Measurements from ENCODE around the gene PIH1D1. TPM values are rescaled to one million over a fixed set of nuclear protein-coding genes. Genes with fewer than 3 reads are reported as not detected.

The PIH1D1 gene
- total and polyA plus RNA-seq, 4 experiments from 2014 or later: 87.2 to 186 (median 151) TPM

GRCh38 chr19:49441210-49441959, 10.2 kb downstream of the PIH1D1 start, which contains the start of gene SLC17A7:
Gene SLC17A7, minus strand, starts transcription at chr19:49441527. Its CDS starts 148 bp downstream, at chr19:49441379.
- Histone ChIP-seq H3K27me3 (ENCODE audit: insufficient read depth, low read length) (peaks cover 55% of the 10 kb centered on the region), H3K4me1 (ENCODE audit: insufficient read depth, low read length) (peaks cover 36% of the 10 kb centered on the region), H3K27ac (ENCODE audit: low read depth, low read length) (no peak within 1 kb of the TSS), H3K9me3 (ENCODE audit: control insufficient read depth in 1 of 2, low read length in 2 of 2) (no peaks in the 10 kb centered on the region), H3K36me3 (ENCODE audit: insufficient read depth, low read length) (peaks cover under 1% of the 10 kb centered on the region), H3K4me3 (ENCODE audit: low read length in 2 of 2) (no peak within 1 kb of the TSS)
- H3K27me3 Mint-ChIP-seq: peaks cover 49 to 59% of the 10 kb centered on the region in 2 donors
- H3K4me1 Mint-ChIP-seq: peaks cover 20 to 51% (median 31%) of the 10 kb centered on the region in 4 donors
- CTCF ChIA-PET (ENCODE audit: partially characterized antibody): interaction anchor here (0.5 to 15.5 kb wide), 6 partner anchors 10 to 662 kb away, joined by 3 to 227 read pairs (median 8); partner anchors contain the start of genes FLT3LG and PIH1D1
- H3K4me3 Mint-ChIP-seq: peak within 1 kb of the TSS; percentile 77 to 85 (median 82)
- peak within 1 kb of the TSS in 6 of 7 donors; percentile 42 to 85 (median 74) for H3K27ac Mint-ChIP-seq
- POLR2A ChIA-PET (ENCODE audit: partially characterized antibody): interaction anchor here (0.6 to 2.9 kb wide), 7 partner anchors 11 to 55 kb away, joined by 3 to 15 read pairs (median 5); partner anchors contain the start of genes PIH1D1 and RPS11
- peaks cover 0 to 4% (median 0%) of the 10 kb centered on the region in 8 donors for H3K9me3 Mint-ChIP-seq
- no peak for DNase-seq
- H3K36me3 Mint-ChIP-seq: peaks cover 0 to 11% of the 10 kb centered on the region in 2 donors
- intact Hi-C loops (cut with micrococcal nuclease): no loop called here

- intact Hi-C loops (cut with micrococcal nuclease): no loop called here
- peaks cover 0 to 8% (median 0%) of the 10 kb centered on the region in 8 donors for H3K9me3 Mint-ChIP-seq
- Histone ChIP-seq H3K9me3 (ENCODE audit: control insufficient read depth in 1 of 2, low read length in 2 of 2) (no peaks in the 10 kb centered on the region), H3K4me1 (ENCODE audit: insufficient read depth, low read length) (peaks cover 40% of the 10 kb centered on the region), H3K4me3 (ENCODE audit: low read length in 2 of 2) (no peak overlapping the region), H3K27me3 (ENCODE audit: insufficient read depth, low read length) (peaks cover 56% of the 10 kb centered on the region), H3K36me3 (ENCODE audit: insufficient read depth, low read length) (no peaks in the 10 kb centered on the region), H3K27ac (ENCODE audit: low read depth, low read length) (no peak overlapping the region)
- ChIA-PET POLR2A (ENCODE audit: partially characterized antibody) (interaction anchor here (1.5 to 2.0 kb wide), 2 partner anchors 12 to 16 kb away, joined by 3 to 7 read pairs; partner anchors contain the start of gene PIH1D1), CTCF (ENCODE audit: partially characterized antibody) (interaction anchor here (1.2 to 2.7 kb wide), 3 partner anchors 11 to 46 kb away, joined by 3 to 12 read pairs (median 4); partner anchors contain the start of gene PIH1D1)
- peaks cover 20 to 58% (median 35%) of the 10 kb centered on the region in 4 donors for H3K4me1 Mint-ChIP-seq
- H3K4me3 Mint-ChIP-seq: peak overlapping the region in 7 of 8 donors; percentile 26 to 74 (median 61)
- H3K27me3 Mint-ChIP-seq: peaks cover 57 to 66% of the 10 kb centered on the region in 2 donors
- DNase-seq: no peak
- peaks cover 0 to 7% of the 10 kb centered on the region in 2 donors for H3K36me3 Mint-ChIP-seq
- H3K27ac Mint-ChIP-seq: peak overlapping the region in 4 of 7 donors; percentile 26 to 77 (median 54)
Observed at GRCh38 chr19:49440439-49441209, 11.0 kb downstream of the PIH1D1 start.

GRCh38 chr19:49439836-49440235, 11.8 kb downstream of the PIH1D1 start:
- Histone ChIP-seq H3K27ac (ENCODE audit: low read depth, low read length) (no peak overlapping the region), H3K4me3 (ENCODE audit: low read length in 2 of 2) (no peak overlapping the region), H3K9me3 (ENCODE audit: control insufficient read depth in 1 of 2, low read length in 2 of 2) (no peaks in the 10 kb centered on the region), H3K4me1 (ENCODE audit: insufficient read depth, low read length) (peaks cover 40% of the 10 kb centered on the region), H3K36me3 (ENCODE audit: insufficient read depth, low read length) (no peaks in the 10 kb centered on the region), H3K27me3 (ENCODE audit: insufficient read depth, low read length) (peaks cover 56% of the 10 kb centered on the region)
- peak overlapping the region in 2 of 7 donors; percentile 44 to 51 for H3K27ac Mint-ChIP-seq
- H3K36me3 Mint-ChIP-seq: peaks cover 0 to 5% of the 10 kb centered on the region in 2 donors
- ChIA-PET CTCF (ENCODE audit: partially characterized antibody) (interaction anchor here (1.0 to 1.7 kb wide), 3 partner anchors 12 to 48 kb away, joined by 3 to 4 read pairs (median 3); partner anchors contain the start of gene PIH1D1), POLR2A (ENCODE audit: partially characterized antibody) (interaction anchor here (1.2 to 1.6 kb wide), 3 partner anchors 13 to 30 kb away, joined by 3 to 4 read pairs (median 3); partner anchors contain the start of gene ALDH16A1)
- H3K4me3 Mint-ChIP-seq: peak overlapping the region in 1 of 8 donors; percentile 39
- peaks cover 0 to 8% (median 0%) of the 10 kb centered on the region in 8 donors for H3K9me3 Mint-ChIP-seq
- no peak for DNase-seq
- intact Hi-C loops (cut with micrococcal nuclease): no loop called here
- peaks cover 20 to 60% (median 33%) of the 10 kb centered on the region in 4 donors for H3K4me1 Mint-ChIP-seq
- peaks cover 65 to 73% of the 10 kb centered on the region in 2 donors for H3K27me3 Mint-ChIP-seq

GRCh38 chr19:49438261-49438660, 13.4 kb downstream of the PIH1D1 start:
- Histone ChIP-seq H3K36me3 (ENCODE audit: insufficient read depth, low read length) (no peaks in the 10 kb centered on the region), H3K4me1 (ENCODE audit: insufficient read depth, low read length) (peaks cover 39% of the 10 kb centered on the region), H3K27me3 (ENCODE audit: insufficient read depth, low read length) (peaks cover 63% of the 10 kb centered on the region), H3K9me3 (ENCODE audit: control insufficient read depth in 1 of 2, low read length in 2 of 2) (no peaks in the 10 kb centered on the region), H3K4me3 (ENCODE audit: low read length in 2 of 2) (no peak overlapping the region), H3K27ac (ENCODE audit: low read depth, low read length) (no peak overlapping the region)
- Mint-ChIP-seq H3K27ac (peak overlapping the region in 1 of 7 donors; percentile 79), H3K4me3 (peak overlapping the region in 1 of 8 donors; percentile 1), H3K27me3 (peaks cover 73 to 74% of the 10 kb centered on the region in 2 donors), H3K36me3 (peaks cover 2% of the 10 kb centered on the region in 2 donors), H3K4me1 (peaks cover 21 to 54% (median 30%) of the 10 kb centered on the region in 4 donors), H3K9me3 (peaks cover 0 to 3% (median 0%) of the 10 kb centered on the region in 8 donors)
- intact Hi-C loops (cut with micrococcal nuclease): no loop called here
- ChIA-PET CTCF (ENCODE audit: partially characterized antibody) (no interaction called here), POLR2A (ENCODE audit: partially characterized antibody) (interaction anchor here (1.6 kb wide), 1 partner anchor 32 kb away, joined by 3 read pairs; no protein-coding TSS in a partner anchor)
- DNase-seq: no peak

GRCh38 chr19:49437231-49437630, 14.4 kb downstream of the PIH1D1 start:
- H3K27ac Mint-ChIP-seq: no peak overlapping the region
- Histone ChIP-seq H3K4me3 (ENCODE audit: low read length in 2 of 2) (no peak overlapping the region), H3K27ac (ENCODE audit: low read depth, low read length) (no peak overlapping the region), H3K27me3 (ENCODE audit: insufficient read depth, low read length) (peaks cover 70% of the 10 kb centered on the region), H3K9me3 (ENCODE audit: control insufficient read depth in 1 of 2, low read length in 2 of 2) (no peaks in the 10 kb centered on the region), H3K4me1 (ENCODE audit: insufficient read depth, low read length) (peaks cover 38% of the 10 kb centered on the region), H3K36me3 (ENCODE audit: insufficient read depth, low read length) (no peaks in the 10 kb centered on the region)
- POLR2A ChIA-PET (ENCODE audit: partially characterized antibody): no interaction called here
- H3K27me3 Mint-ChIP-seq: peaks cover 74 to 77% of the 10 kb centered on the region in 2 donors
- peaks cover 0 to 5% (median 0%) of the 10 kb centered on the region in 8 donors for H3K9me3 Mint-ChIP-seq
- intact Hi-C loops (cut with micrococcal nuclease): no loop called here
- H3K36me3 Mint-ChIP-seq: peaks cover 2 to 3% of the 10 kb centered on the region in 2 donors
- CTCF ChIA-PET (ENCODE audit: partially characterized antibody): interaction anchor here (1.3 kb wide), 1 partner anchor 15 kb away, joined by 3 read pairs; no protein-coding TSS in a partner anchor
- H3K4me1 Mint-ChIP-seq: peaks cover 20 to 54% (median 30%) of the 10 kb centered on the region in 4 donors
- H3K4me3 Mint-ChIP-seq: no peak overlapping the region
- no peak for DNase-seq

- ChIA-PET POLR2A (ENCODE audit: partially characterized antibody) (interaction anchor here (0.6 to 1.3 kb wide), 6 partner anchors 12 to 59 kb away, joined by 3 to 4 read pairs (median 3); partner anchors contain the start of gene PIH1D1), CTCF (ENCODE audit: partially characterized antibody) (interaction anchor here (1.3 kb wide), 1 partner anchor 14 kb away, joined by 3 read pairs; no protein-coding TSS in a partner anchor)
- Mint-ChIP-seq H3K27me3 (peaks cover 71 to 74% of the 10 kb centered on the region in 2 donors), H3K4me3 (peak overlapping the region in 3 of 8 donors; percentile 1 to 33 (median 24)), H3K27ac (peak overlapping the region in 2 of 7 donors; percentile 13 to 33), H3K36me3 (peaks cover 2 to 3% of the 10 kb centered on the region in 2 donors), H3K4me1 (peaks cover 16 to 52% (median 26%) of the 10 kb centered on the region in 4 donors), H3K9me3 (peaks cover 0 to 5% (median 0%) of the 10 kb centered on the region in 8 donors)
- Histone ChIP-seq H3K9me3 (ENCODE audit: control insufficient read depth in 1 of 2, low read length in 2 of 2) (no peaks in the 10 kb centered on the region), H3K27ac (ENCODE audit: low read depth, low read length) (no peak overlapping the region), H3K4me3 (ENCODE audit: low read length in 2 of 2) (no peak overlapping the region), H3K36me3 (ENCODE audit: insufficient read depth, low read length) (no peaks in the 10 kb centered on the region), H3K27me3 (ENCODE audit: insufficient read depth, low read length) (peaks cover 68% of the 10 kb centered on the region), H3K4me1 (ENCODE audit: insufficient read depth, low read length) (peaks cover 35% of the 10 kb centered on the region)
- intact Hi-C loops (cut with micrococcal nuclease): no loop called here
- peak in 2 of 5 donors; percentile 48 to 68 for DNase-seq
Observed at GRCh38 chr19:49436381-49437017, 15.1 kb downstream of the PIH1D1 start.
